ENCODE measurements around the gene INSL4.

The INSL4 gene

DNA sequence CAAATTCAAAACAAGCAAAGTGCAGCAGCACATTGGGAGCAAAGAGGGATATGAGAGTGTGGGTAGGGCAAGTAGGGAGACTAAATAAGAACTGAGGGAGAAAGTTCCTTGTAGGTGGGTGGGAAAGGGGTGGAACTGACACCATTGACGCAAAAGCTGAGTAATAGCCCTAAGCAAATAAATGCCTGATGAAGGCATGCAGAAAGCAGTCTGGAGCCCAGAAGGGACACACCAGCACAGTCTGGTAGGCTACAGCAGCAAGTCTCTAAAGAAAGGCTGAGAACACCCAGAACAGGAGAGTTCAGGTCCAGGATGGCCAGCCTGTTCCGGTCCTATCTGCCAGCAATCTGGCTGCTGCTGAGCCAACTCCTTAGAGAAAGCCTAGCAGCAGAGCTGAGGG lies at the start of gene INSL4:
INSL4 (plus strand) TSS at position 208 of the 400 bp plus-strand sequence; CDS start at position 313, 105 bp downstream.
- DNase-seq = no peak

DNA sequence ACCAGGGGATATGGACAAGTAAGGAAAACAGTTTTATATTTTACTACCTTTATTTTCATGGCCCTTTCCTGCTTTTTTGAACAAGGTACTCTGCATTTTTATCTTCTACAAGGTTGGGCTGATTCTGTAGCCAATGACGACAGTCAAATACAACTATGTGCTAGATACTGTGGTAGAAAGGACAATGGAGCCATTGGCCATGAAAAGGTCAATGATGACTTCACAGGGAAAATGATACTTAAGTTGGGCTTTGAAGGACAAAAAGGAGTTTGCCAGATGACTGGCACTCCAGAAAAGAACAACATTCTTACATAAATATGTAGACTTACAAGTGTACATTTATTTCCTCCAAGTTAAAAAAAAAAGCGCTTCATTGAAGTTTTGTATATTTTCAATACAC lies 46.4 kb upstream of the INSL4 start:
- no peak for DNase-seq

DNA sequence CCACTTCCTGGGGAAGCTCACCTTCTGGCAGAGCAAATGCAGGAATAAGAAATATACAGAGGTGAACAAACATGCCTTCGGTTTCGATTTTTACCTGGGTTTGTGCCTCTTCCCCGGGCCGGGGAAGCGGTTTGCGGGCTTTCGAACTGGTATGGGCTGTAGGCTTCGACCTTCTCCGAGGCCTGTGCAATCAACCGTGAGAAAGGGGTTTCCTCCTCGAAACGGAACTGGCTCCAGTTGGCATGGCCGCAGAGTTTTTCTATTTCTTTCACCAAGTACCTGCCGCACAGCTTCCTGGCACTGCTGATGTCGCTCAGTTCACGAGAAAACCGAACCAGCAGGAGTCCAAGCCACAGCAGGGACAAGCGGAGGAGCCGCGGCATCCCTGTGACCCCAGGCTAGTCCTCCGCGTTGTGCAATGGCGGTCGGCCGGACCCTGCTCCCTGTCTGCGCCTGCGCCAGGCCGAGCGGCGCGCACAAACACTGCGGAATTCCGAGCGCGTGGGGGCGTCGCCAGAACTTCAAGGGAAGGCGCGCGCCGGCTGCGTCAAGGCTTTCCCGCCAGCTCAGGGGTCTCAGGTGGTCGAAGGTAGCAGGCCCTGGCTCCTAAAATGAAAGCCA lies 45.9 kb upstream of the INSL4 start, which contains the start of gene INSL6:
INSL6 (minus strand) TSS at position 420 of the 621 bp plus-strand sequence; CDS start at position 383, 37 bp downstream.
- DNase-seq = no peak

DNA sequence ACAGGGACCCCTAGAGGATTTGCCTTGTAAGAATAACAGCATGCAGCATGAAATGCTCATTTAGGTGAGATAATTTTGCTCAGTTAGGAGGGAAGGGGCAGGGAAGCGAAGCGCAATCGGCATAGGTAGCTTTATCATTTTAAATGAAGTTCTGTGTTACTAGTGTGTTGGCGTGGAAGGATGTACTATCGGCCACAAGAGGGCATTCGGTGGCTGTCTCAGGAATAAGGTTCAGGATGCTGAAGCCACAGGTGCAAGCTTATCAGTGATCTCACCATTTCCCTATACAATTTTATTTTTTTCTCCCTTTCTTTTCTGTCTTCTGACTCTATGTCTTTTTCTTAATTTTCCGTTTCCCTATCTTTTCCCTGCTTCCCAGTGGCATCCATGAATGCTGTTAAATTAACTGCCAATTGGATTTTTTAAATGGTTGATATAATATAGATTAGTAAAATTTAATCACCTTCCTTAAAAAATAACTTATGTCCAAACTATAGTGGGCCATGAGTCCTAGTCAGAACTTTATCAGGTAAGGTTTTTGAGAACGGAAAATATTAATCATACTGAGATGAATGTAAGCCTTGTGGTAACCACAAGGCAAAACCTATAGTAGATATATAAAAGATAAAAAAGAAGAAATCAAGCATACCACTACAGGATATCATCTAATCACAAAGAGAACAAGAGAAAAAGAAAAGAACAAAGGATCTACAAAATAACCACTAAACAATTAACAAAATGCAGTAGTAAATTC lies 44.6 kb upstream of the INSL4 start:
- peak; percentile 20 for DNase-seq

DNA sequence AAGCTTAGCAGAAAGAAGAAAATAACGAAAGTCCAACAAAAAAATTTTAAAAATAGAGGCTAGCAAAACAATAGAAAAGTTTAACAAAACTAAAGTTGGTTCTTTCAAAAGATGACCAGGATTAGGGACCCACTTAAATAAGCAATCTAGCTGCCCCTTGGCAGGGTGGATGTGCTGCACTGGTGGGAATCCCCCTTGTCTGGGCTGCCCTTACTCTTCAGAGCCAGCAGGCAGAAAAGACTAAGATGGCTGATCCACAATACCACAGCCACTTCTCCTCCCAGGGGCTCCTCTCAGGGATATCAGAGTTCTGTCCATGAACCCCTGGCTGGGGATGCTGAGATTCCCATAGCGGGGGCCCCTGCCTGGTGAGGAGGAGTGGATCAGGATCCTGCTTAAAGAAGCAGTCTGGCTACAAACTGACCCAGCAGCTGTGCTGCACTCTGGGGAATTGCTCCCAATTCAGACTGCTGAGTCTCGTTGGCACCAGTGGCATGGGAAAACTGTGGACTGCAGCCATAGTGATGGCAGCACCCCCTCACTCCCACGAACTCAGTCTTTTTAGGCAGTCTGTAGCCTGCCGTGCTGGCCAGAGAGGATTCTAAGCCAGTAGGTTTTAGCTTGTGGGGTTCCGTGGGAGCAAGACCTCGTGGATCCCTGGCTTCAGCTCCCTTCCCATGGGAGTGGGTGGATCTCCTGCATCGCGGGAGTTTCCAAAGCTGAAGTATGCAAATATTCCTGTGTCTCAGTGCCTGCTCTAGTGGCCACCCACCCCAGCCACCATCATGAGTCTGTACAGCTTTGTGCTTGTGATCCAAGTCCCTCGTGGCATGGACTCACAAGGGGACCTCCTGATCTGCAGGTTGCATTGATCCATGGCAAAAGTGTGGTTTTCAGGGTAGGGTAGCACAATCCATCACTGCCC lies 42.9 kb upstream of the INSL4 start:
- DNase-seq = no peak

DNA sequence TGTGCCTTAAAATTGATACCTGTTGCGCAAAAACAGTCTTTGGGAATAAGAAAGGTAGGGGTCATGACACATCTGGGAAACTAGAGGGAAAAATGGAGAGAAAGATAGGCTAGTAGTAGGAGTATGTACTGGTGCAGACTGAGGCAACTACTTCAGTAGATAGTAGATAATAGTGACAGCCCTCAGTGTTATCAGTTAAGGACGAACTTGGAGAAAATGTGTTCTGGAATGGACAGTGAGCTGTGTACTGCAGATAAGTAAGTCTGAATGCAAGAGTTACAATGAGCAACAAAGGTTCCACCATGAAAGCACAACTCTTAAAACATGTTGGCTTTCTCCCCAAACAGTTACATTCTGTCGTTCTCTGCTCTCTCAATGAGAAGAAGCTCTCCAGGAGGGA lies 39.2 kb upstream of the INSL4 start:
- no peak for DNase-seq

DNA sequence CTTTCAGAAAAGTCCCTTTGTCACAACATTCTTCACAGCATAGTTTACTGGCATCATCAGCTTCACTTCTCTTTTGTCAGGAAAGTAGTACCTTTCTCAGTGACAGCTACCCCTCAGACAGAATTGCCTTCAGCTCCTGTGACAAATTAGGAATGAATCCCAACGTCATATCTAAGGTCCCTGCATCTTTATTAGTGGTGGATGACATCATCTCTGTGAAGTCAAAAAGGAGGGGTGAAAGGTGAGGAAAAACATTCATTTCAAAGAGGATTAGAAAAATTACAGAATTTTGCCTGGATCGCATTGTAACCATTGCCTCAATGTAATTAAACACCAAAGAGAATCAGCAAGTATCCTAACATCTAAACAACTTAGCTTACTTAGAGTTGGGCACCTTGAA lies 37.9 kb upstream of the INSL4 start:
- DNase-seq = no peak

DNA sequence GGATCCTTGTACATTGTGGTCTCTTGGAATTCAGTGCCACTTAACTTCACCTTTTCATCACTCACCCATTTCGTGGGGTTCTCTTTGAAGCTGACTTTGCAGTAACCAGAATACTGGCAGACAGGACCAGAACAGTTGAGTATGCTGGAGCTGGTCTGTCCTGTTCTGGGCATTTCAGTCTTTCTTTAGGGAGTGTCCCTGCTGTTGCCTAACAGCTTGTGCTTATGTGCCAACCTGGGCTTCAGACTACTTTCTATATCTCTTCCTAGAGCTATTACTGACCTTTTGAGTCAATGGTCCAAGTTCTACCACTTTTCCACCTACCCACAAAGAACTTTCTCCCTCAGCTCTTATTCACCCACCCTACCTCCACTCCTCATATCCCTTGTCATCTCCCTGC lies 35.8 kb upstream of the INSL4 start:
- DNase-seq = no peak

DNA sequence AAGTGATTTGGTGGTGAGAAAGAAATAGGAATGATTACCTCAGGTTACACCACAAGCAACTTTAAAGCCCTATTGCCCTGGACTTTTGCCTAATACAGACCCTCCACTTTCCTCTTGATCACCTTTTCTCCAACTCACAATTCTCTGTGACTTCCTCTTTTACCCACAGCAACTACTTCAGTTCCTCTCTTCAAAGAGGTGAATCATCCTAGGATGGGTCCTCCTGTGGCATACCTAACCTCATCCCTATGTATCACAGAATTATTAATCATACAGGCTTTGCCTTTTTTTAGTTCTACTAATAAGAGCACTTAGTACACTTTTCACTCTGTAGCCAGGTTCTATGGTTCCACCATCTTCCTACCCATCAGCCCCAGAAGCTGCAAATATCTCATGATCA lies 26.1 kb upstream of the INSL4 start:
- DNase-seq = no peak

DNA sequence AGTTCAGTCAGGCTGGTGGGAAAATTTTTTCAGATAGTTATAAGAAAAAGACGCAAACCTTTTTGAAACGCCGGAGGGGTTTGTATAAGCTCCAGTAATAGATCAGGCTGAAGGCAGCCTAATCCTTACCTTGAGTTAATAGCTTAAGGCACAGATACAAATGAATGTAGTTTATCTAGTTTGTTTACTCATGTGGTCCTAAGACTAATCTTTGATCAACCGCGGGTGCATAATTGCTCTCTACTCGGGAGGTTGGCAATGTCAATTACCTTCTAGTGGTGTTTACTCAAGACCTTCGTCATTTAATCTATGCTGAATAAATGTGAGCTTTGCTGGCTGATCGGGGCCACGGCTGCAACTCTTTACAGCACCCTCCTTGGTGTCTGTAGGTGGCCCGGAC lies 665 bp upstream of the INSL4 start:
- no peak for DNase-seq

DNA sequence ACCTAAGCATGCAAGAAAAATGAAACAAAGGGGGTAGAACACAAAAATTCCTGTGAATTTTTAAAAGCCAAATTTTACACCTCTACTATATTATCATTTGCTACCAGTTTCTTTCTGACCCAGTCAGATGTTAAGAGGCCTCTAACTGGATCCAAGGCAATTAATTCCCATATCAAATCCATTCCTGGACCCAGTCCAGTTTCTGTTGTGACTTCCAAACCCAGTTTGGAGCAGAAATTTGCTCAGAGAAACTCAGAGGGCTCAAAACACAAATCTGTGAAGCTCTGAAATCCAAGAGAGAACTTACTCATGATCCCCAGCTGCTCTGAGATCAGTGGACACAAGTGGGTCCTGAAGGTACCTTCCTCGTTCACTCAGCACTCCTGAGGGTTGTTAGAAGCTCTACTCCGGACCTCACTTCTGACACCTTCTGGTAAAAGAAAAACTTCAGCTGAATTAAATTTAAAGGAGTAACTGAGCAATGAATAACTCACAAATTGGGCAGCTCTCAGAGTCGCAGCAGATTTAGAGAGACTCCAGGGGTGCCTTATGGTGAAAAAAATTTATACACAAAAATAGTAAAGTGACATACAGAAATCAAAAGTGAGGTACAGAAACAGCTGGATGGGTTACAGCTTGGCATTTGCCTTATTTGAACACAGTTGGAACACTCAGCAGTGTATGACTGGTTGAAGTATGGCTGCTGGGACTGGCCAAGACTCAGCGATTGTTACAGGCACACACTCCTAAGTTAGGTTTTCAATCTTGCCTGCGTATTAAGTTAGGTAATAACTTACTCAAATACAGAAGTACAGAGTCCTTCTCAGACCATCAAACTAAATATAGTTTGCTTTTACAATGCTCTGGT lies 32.4 kb downstream of the INSL4 start:
- DNase-seq = no peak

DNA sequence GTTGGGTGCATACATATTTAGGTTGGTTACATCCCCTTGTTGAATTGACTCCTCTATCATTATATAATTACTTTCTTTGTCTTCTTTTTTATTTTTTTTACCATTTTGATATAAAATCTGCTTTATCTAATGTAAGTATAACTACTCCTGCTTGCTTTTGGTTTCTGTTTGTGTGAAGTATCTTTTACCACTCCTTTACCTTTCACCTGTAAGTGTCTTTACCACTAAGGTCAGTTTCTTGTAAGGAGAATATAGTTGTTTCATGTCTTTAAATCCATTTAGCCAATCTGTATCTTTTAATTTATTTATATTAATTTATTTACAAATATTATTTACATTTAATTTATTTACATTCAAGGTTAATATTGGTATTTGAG lies 33.0 kb downstream of the INSL4 start:
- no peak for DNase-seq

DNA sequence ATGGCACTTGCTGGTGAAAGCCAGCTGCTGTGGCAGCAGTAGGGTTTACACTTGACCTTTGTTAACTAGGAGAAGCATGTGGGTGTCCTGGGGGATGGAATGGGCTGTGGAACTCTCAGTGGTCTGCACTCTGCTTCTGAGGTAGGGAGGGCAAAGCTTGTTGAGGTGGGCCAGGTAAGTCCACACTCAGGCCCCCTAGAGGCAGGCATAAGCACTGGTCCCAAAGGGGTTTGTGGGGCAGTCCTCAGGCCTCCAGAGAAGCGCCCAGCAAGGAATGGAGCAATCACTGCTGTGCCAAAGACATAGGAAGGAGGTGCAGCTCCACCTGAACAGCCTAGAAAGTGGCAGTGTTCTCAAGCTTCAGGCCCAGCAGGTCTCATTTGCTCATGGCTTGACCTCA lies 34.7 kb downstream of the INSL4 start:
- DNase-seq = no peak

DNA sequence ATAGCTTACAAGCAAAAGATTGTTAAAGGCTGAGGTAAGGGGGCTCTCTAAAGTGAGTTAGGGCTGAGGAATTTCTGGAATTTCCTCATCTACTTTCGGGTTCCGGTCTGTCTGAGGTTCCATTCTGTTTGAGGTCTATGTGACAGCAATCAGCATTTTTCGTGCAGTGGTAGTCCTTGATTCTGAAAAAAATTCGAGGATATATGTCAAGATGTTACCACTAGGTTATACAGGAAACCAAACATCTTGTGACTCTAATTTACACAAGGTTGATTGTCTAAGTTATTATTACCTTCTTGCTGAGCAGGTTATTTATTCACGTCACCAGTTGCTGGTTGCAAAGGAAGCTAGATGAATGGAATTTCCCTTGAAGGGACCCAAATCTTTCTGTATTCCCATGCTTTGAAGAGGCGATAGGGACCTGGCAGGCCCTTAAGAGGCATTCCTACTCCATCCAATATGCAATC lies 38.1 kb downstream of the INSL4 start:
- no peak for DNase-seq

DNA sequence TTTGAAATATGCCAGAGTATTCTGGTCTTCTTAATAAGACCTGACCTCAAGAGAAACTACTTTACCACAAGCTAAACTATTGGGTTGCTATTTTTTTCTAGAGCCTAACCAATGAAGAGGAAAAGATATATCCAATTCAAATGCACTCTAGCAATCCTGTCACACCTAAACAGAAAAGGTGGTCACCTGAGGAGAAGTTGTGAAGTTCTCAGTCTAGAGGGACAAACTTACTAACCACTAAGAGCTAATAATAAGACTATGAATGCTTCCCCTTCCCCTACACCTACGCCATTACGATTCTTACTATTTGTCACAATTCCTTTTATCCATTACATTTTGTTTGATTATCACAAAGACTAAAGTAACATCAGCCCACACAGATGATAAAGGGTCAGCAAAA lies 43.6 kb downstream of the INSL4 start:
- DNase-seq = no peak

DNA sequence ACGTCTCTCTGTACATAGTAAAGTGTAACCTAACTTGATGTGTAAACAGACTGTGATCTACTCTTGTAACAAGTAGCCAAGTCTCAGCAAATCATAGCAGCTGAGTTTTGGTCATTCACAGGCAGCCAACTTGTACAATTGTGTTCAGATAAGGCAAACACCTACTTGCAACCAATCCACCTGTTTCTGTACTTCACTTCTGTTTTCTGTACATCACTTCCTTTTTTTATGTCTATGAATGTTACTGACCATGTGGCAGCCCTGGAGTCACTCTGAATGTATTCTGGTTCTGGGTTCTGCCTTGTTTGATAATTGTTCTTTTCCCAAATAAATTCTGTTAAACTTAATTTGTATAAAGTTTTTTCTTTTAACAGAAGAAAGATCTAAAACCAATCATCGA lies 47.3 kb downstream of the INSL4 start:
- no peak for DNase-seq
